Stomach (tissue), 4 donors: ENCODE results near the gene GPD2.

ENCODE experiments used
- EP300 ChIP-seq: sonication (generic); formaldehyde crosslinking; IDR thresholded peaks from one replicate; pipeline ENCODE4 v1.6.1; 2017; ENCODE audit warnings: antibody characterized with exemption
- POLR2A ChIP-seq, 4 donors: fragments of 450-650 bp; IDR thresholded peaks; one replicate each; pipeline ENCODE4 v1.6.1; 2016; ENCODE audit warnings: antibody characterized with exemption in 4 of 4, control low read depth in 2 of 4, mild to moderate bottlenecking in 1 of 4, moderate library complexity in 1 of 4
- POLR2AphosphoS5 ChIP-seq, 3 donors: sonication (generic); formaldehyde crosslinking; IDR thresholded peaks; one replicate each; pipeline ENCODE4 v1.6.1; 2016; ENCODE audit warnings: antibody characterized with exemption in 3 of 3
- TF ChIP-seq, protein P1 (sequence below), 7 experiments: fragments of 450-650 bp in 4 of 7; fragments of 200-600 bp in 3 of 7; sonication (generic) in 3 of 7; IDR thresholded peaks; one replicate each; pipeline ENCODE4 v1.5.1; 2016 to 2019; ENCODE audit warnings: antibody characterized with exemption in 7 of 7, control low read depth in 2 of 7, mild to moderate bottlenecking in 1 of 7

DNA sequence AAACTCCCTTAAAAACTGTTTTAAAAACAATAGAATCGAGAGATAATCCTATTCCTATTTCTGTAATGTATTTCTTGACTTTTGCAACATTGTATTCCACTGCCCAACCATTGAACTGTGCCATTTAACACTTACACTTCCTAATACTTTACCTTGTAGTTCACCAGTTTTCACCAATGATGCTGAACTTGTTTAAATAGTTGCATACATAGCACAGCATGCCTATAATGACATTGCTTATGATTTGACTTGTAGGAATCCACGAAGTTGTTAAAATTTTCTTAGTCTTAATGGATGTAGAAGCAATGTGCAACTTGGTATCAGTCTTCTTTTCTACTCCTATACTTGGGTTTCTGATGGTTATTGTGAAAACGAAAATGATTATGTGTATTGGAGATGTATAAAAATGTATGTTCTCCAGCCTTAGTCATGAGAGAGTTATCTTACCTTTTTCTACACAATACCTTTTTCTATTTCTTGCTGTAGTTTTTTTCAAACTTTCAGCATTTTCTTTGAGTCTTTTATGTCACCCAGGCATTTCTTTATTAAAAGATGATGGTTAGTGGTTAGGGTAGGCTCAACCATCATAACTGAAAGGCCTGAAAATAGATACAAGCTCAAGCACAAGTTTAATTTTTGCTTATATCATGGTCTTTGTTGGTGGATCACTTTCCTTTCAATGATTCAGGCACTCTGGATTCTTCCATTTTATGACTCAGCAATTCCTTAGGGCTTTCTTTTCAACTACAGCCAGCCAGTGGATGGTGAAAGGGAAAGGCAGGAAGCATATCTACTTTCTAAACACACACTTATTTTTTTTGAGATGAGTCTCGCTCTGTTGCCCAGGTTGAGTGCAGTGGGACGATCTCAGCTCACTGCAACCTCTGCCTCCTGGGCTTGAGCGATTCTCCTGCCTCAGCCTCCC lies 9.4 kb downstream of the GPD2 start:
- TF ChIP-seq, protein P1, sequence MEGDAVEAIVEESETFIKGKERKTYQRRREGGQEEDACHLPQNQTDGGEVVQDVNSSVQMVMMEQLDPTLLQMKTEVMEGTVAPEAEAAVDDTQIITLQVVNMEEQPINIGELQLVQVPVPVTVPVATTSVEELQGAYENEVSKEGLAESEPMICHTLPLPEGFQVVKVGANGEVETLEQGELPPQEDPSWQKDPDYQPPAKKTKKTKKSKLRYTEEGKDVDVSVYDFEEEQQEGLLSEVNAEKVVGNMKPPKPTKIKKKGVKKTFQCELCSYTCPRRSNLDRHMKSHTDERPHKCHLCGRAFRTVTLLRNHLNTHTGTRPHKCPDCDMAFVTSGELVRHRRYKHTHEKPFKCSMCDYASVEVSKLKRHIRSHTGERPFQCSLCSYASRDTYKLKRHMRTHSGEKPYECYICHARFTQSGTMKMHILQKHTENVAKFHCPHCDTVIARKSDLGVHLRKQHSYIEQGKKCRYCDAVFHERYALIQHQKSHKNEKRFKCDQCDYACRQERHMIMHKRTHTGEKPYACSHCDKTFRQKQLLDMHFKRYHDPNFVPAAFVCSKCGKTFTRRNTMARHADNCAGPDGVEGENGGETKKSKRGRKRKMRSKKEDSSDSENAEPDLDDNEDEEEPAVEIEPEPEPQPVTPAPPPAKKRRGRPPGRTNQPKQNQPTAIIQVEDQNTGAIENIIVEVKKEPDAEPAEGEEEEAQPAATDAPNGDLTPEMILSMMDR (IDR thresholded peaks at IDR 0.05): no peak
- TF ChIP-seq EP300 (no peak), POLR2A (IDR thresholded peaks at IDR 0.05) (no peak), POLR2AphosphoS5 (IDR thresholded peaks at IDR 0.05) (no peak)
